OCI-LY3 (cell line): Measurements from ENCODE around the gene PCNX2.

Source experiments
- CTCF ChIP-seq: fragments of 200-600, 300-600 bp; sonication (generic); IDR thresholded peaks from 2 replicates; pipeline ENCODE4 v1.5.1; 2014; ENCODE audit warnings: antibody characterized with exemption, low read length, low read depth
- EZH2phosphoT487 ChIP-seq: fragments of 200-600 bp; shearing (Covaris generic); IDR thresholded peaks from 2 replicates; pipeline ENCODE4 v1.6.1; 2018; ENCODE audit warnings: antibody characterized with exemption, mixed run types, low read depth

GRCh38 chr1:232965124-232965911, 330.2 kb downstream of the PCNX2 start:
- no peak for TF ChIP-seq CTCF
- TF ChIP-seq EZH2phosphoT487 = no peak
